Gastroesophageal sphincter (tissue), 3 donors: ENCODE measurements around the gene NIPA2.

Experiments used
- EP300 ChIP-seq: sonication (generic); formaldehyde crosslinking; IDR thresholded peaks from one replicate; pipeline ENCODE4 v1.6.1; 2017; ENCODE audit warnings: antibody characterized with exemption, mild to moderate bottlenecking
- POLR2A ChIP-seq, 2 donors: fragments of 450-650 bp; IDR thresholded peaks; one replicate each; pipeline ENCODE4 v1.6.1; 2017; ENCODE audit warnings: antibody characterized with exemption in 2 of 2, mild to moderate bottlenecking in 2 of 2, moderate library complexity in 1 of 2
- TF ChIP-seq, protein P1 (sequence below), 4 experiments: fragments of 200-600 bp in 2 of 4; fragments of 450-650 bp in 2 of 4; sonication (generic) in 1 of 4; IDR thresholded peaks; one replicate each; pipeline ENCODE4 v1.5.1; 2017 to 2019; ENCODE audit warnings: antibody characterized with exemption in 4 of 4, mild to moderate bottlenecking in 2 of 4, moderate library complexity in 2 of 4

DNA sequence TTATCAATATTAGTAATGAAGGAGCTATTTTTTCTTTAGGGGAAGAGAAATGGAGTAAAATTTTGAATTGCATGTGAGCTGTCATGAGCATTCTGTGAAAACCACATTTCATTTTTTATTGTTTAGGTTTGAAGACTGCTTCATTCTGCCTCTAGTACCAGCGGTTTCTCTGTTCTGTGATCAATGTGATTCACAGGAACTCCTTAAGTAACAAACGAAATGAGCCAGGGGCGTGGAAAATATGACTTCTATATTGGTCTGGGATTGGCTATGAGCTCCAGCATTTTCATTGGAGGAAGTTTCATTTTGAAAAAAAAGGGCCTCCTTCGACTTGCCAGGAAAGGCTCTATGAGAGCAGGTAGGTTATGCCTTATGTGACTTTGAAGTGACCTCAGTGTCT lies 13.0 kb downstream of the NIPA2 start:
- TF ChIP-seq, protein P1, sequence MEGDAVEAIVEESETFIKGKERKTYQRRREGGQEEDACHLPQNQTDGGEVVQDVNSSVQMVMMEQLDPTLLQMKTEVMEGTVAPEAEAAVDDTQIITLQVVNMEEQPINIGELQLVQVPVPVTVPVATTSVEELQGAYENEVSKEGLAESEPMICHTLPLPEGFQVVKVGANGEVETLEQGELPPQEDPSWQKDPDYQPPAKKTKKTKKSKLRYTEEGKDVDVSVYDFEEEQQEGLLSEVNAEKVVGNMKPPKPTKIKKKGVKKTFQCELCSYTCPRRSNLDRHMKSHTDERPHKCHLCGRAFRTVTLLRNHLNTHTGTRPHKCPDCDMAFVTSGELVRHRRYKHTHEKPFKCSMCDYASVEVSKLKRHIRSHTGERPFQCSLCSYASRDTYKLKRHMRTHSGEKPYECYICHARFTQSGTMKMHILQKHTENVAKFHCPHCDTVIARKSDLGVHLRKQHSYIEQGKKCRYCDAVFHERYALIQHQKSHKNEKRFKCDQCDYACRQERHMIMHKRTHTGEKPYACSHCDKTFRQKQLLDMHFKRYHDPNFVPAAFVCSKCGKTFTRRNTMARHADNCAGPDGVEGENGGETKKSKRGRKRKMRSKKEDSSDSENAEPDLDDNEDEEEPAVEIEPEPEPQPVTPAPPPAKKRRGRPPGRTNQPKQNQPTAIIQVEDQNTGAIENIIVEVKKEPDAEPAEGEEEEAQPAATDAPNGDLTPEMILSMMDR (IDR thresholded peaks at IDR 0.05): no peak
- TF ChIP-seq POLR2A (IDR thresholded peaks at IDR 0.05): no peak
- no peak for TF ChIP-seq EP300
